GM20000 (cell line): ENCODE measurements around the gene IGSF9.
A peak's percentile ranks its signal among the peaks of the same experiment; 100 is the strongest.

Experiments
- DNase-seq: peaks from one replicate; pipeline ENCODE4 v3.0.0; 2012; ENCODE audit warnings: low spot score
- CTCF ChIP-seq: IDR thresholded peaks from 2 replicates; pipeline ENCODE4 v1.5.1; 2012; ENCODE audit warnings: mild to moderate bottlenecking, control low read depth; ENCODE audit errors: extremely low read depth, missing control alignments

The IGSF9 gene

GRCh38 chr1:159936273-159936904, 9.0 kb downstream of the IGSF9 start:
- peak; percentile 96 for TF ChIP-seq CTCF
- peak; percentile 88 for DNase-seq

- no peak for TF ChIP-seq CTCF
- DNase-seq: no peak
These were observed 9.6 kb downstream of the IGSF9 start for GRCh38 chr1:159935719-159936272.

- no peak for DNase-seq
- no peak for TF ChIP-seq CTCF
These were observed 10.1 kb downstream of the IGSF9 start for GRCh38 chr1:159935305-159935704.

- TF ChIP-seq CTCF: no peak
- no peak for DNase-seq
These were observed 11.0 kb downstream of the IGSF9 start for GRCh38 chr1:159934136-159935039.

GRCh38 chr1:159933347-159933746, 12.1 kb downstream of the IGSF9 start:
- no peak for DNase-seq
- no peak for TF ChIP-seq CTCF

- no peak for TF ChIP-seq CTCF
These were observed 12.8 kb downstream of the IGSF9 start for GRCh38 chr1:159932296-159933285.

More at GRCh38 chr1:159932296-159933285, 12.8 kb downstream of the IGSF9 start:
- DNase-seq: no peak
